Fibroblast of skin of right quadriceps (primary cell): ENCODE data around the gene TIE1.

Experiments
- DNase-seq: peaks from one replicate; pipeline ENCODE4 v3.0.0-alpha.2; 2013

Gene TIE1

DNA sequence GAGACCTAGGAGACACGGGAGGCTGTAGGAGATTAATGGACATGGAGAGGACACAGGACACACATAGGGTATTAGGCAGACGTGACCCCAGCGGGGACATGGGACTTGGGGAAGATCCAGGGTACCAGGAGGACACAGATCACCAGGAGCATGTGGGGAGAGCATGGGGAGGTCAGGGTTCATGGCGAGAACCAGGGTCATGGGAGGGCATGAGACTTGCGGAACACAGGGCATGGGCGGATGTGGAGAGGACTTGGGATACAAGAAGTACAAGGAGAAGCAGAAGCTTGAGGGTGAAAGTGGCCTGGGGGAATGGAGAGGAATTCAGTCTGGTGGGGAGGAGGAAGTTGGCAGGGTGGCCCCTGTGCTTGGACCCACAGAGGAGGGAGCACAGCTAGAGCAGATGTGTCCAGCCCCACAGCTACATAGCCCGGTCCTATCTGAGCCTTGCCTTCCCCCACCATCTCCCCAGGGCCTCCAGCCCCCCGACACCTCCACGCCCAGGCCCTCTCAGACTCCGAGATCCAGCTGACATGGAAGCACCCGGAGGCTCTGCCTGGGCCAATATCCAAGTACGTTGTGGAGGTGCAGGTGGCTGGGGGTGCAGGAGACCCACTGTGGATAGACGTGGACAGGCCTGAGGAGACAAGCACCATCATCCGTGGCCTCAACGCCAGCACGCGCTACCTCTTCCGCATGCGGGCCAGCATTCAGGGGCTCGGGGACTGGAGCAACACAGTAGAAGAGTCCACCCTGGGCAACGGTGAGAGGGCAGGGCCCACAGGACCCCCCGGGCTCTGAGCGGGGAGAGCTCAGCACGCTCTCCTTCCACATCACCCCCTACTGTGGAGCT lies 12.1 kb downstream of the TIE1 start:
- no peak for DNase-seq

DNA sequence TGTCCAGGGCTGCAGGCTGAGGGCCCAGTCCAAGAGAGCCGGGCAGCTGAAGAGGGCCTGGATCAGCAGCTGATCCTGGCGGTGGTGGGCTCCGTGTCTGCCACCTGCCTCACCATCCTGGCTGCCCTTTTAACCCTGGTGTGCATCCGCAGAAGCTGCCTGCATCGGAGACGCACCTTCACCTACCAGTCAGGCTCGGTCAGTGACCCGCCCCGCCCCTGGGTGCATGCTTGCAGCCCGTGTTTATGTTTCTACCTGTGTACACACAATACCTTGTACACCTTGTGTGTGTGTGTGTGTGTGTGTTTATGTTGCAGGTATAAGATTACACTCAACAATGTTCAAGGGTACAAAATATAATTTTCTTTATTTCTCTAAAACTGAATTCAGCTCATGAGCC lies 13.0 kb downstream of the TIE1 start:
- no peak for DNase-seq

DNA sequence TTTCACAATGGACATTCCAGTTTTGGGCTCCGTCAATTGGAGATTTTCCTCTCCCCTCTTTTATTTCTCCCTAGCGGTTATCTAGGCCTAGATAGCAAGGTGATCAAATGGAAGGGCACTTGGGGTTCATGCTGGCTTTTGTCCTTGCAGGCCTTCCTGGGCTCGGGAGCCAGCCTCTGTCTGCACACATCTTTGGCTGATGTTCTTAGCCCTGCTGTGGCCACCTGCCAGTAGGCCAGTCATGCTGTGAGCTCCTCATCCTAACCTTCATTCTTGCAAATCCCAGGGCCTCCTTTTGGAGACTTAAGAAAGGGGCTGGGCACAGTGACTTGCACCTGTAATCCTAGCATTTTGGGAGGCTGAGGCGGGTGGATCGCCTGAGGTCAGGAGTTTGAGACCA lies 13.5 kb downstream of the TIE1 start:
- no peak for DNase-seq

DNA sequence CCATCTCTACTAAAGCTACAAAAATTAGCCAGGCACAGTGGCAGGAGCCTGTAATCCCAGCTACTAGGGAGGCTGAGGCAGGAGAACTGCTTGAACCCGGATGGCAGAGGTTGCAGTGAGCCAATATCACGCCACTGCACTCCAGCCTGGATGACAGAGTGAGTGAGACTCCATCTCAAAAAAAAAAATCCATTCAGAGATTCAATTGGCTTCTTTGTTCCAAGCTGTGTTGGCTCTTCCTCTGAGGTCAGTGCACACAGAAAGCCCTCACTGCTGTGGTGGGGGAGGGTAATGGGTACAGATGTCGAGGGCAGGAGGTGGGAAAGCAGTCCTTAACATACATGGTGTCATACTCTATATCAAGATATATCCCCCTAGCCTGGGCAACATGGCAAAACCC lies 14.7 kb downstream of the TIE1 start:
- no peak for DNase-seq

DNA sequence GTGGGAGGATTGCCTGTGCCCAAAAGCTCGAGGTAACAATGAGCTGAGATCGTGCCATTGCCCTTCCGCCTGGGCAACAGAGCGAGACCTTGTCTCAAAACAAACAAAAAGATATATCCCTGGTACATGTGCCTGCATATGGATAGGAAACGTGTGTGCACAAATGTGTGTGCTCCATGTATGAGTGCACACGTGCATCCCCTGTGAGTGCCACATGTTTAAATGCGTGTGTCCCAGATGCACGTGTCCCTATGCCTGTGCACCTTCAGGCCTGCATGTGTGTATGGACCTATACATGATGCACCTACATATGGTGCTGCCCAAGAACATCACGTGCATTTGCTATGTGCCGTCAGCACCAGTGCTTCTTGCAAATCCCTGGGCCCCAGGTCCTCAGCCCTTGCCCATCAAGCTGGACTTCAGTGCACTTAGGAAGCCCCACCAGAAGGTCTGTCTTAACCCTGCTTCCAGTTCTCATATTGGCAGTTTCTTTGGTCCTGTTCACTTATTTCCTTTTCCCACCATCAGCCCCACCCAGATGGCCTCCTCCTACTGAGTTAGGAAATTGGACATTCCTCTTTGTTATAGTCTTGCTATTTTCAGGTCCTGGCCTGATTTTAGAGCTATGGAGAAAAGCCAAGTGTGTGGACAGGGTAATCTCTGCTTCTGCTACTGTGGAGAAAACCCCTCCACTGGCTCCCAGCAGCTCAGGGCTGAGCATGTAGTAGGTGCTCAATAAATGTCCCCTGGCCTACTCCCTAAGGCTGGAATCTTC lies 15.4 kb downstream of the TIE1 start:
- DNase-seq = no peak

DNA sequence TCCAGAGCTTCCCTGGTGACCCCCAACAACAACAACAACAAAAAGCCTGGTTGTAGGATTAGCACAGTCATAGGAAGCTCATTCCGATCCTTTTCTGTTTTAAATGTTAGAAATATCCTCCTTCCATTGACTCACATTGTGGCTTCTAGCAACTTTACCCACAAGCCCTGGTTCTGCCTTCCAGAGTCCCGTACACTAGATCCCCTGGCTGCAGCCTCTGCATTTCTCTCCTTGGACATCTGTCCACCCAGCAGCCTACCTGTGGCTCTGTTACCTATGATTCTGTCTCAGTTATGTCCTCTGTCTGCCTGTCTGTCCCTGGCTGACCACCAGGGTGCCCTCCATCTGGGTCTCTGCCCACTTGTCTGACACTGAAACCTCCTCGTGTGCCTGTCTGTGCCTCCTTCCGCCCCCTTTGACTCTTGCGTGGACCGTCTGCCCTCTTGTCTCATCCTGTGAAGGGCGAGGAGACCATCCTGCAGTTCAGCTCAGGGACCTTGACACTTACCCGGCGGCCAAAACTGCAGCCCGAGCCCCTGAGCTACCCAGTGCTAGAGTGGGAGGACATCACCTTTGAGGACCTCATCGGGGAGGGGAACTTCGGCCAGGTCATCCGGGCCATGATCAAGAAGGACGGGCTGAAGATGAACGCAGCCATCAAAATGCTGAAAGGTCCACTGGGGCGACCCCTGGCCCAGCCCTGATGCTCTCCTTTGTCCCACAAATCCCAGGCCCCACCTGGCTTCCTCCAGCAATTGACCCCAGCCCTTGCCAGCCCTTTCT lies 16.1 kb downstream of the TIE1 start:
- DNase-seq = no peak

DNA sequence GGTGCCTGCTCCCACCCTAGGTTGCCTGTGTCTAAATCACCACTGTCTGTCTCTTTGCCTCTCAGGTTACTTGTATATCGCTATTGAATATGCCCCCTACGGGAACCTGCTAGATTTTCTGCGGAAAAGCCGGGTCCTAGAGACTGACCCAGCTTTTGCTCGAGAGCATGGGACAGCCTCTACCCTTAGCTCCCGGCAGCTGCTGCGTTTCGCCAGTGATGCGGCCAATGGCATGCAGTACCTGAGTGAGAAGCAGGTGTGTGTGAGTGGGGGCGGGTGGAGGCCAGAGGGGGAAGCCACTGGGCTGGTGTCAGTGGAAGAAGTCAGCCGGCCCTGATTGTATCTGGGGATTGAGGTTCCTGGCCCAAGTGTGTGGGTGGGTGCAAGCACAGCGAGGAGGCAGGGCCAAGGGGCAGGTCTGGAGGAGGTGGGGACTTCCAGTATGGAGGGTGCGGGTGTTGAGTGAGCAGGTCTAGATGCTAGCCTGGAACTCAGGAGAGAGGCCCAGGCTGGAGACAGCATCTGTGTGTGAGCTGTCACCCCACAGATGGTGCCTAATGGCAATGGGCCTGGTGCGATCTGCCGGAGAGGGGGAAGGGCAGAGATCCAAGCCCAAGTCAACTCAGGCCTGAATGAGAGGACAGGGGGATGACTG lies 17.2 kb downstream of the TIE1 start:
- peak; percentile 11 for DNase-seq

DNA sequence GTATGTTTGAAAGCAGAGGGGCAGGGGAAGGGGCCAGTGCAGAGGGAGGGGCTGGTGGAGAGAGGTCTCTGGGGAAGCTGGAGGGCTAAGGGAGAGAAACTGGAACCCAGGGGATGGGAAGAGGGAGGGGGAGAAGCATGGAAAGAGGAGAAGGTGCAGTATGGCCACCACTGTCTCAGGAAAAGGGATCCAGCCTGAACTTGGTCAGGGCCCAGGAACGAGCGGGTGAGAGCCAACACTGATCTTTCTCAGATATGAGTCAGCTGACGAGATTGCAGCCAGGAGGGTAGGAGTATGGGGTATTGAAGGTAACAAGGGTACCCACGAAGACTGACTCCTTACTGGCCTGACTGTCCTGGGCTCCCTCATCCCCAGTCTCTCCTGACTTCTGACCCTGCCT lies 18.0 kb downstream of the TIE1 start:
- DNase-seq = no peak

DNA sequence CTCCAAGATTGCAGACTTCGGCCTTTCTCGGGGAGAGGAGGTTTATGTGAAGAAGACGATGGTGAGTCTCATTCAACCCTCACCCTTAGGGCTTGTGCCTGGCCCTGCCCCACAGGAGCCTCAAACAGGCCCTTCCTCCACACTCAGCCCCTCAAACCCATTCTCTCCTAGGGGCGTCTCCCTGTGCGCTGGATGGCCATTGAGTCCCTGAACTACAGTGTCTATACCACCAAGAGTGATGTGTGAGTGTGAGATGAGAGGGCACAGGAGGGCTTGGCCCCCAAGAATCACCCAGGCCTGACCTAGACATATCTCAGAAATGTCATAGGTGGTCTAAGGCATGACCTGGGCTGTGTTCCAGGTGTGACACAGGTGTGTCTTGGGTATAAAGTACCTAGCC lies 18.5 kb downstream of the TIE1 start:
- DNase-seq = no peak

DNA sequence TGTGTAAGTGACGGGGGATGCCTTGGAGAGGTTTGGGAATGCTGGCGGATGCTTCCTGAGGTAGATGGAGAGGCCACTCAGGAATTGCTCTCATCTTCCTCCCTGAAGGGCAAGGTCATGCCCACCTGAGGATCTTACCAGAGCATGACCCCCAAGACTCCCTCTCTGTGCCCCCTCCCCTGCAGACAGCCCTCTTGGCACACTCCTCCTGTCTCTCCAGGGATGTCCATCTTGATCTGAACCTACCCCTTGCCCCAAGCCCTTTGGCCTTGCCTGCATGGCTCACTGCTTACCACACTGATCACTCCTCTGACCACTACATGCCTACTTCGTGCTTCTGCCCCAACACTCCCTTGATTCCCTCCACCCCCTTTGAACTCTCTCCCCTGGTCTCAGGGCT lies 19.0 kb downstream of the TIE1 start:
- no peak for DNase-seq

DNA sequence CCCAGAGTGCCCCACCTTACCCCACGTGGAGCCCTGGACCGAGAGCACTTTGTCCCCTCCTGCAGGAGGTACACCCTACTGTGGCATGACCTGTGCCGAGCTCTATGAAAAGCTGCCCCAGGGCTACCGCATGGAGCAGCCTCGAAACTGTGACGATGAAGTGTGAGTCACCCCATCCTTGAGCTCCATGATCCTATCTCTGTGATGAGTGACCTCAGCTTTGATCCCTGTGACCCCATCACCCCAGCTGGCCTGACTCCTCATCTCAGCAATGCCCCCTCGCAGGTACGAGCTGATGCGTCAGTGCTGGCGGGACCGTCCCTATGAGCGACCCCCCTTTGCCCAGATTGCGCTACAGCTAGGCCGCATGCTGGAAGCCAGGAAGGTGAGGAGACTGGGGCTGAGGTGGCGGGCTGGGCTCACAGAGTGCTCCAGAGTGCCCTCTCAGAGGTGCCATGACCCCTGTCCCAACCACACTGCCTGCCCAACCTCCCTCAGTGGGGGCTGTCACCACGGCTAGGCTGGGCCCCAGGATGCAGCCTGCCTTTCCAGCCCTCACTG lies 20.6 kb downstream of the TIE1 start:
- DNase-seq = no peak

DNA sequence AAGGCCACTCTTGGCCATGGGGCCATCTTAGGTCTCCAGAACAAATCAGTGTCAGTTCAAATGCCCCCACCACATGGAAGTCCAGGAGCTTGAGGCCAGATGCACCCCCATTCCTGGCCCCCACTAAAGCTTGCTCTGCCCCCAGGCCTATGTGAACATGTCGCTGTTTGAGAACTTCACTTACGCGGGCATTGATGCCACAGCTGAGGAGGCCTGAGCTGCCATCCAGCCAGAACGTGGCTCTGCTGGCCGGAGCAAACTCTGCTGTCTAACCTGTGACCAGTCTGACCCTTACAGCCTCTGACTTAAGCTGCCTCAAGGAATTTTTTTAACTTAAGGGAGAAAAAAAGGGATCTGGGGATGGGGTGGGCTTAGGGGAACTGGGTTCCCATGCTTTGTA lies 21.7 kb downstream of the TIE1 start:
- DNase-seq = no peak

DNA sequence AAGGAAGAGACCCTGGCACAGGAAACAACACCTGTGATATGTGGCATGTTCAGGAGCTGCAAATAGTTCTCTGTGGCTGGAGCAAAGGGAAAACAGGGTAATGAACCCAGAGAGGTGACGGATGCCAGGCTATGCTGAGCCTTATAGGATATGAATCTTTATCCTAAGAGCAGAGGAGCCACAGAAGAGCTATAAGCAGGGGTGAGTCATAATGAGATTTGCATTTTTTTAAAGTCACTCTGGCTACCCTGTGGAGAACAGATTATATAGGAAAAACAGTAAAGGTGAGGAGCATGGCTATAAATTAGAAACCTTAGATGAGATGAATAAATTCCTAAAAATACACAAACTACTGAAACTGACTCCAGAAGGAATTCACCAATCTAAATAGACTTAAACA lies 24.0 kb downstream of the TIE1 start:
- peak; percentile 20 for DNase-seq

DNA sequence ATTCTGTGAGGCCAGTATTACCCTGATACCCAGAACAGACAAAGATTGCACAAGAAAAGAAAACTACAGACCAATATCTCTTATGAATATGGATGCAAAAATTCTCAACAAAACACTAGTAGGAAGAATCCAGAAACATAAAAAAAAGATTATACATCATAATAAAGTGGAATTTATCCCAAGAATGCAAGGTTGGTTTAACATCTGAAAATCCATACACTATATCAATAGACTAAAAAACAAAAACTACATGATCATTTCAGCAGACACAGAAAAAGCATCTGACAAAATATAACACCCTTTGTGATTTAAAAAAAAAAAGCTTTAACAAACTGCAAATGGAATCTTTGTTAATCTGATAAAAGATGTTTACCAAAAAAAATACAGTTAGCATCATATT lies 24.6 kb downstream of the TIE1 start:
- no peak for DNase-seq

DNA sequence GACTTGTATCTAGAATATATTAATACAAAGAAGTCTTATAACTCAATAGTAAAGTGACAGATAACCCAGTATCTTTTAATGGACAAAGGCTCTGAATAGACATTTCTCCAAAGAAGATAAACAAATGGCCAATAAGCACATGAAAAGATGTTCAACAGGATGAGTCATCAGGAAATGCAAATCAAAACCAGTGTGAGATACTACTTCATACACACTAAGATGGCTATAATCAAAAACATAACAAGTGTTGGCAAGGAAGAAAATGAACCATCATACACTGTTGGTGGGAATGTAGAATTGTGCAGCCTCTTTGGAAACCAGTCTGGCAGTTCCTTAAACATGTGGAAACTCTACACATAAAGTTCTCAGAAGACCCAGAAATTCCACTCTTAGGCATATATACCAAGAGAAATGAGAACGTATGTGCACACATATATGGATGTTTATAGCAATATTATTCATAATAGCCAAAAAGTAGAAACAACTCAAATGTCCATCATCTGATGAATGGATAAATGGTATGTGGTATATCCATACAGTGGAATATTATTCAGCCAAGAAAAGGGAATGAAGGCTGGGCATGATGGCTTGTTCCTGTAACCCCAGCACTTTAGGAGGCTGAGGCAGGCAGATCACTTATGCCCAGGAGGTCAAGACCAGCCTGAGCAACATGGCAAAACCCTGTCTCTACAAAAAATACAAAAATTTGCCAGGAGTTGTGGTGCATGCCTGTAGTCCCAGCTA lies 26.9 kb downstream of the TIE1 start:
- peak; percentile 66 for DNase-seq

DNA sequence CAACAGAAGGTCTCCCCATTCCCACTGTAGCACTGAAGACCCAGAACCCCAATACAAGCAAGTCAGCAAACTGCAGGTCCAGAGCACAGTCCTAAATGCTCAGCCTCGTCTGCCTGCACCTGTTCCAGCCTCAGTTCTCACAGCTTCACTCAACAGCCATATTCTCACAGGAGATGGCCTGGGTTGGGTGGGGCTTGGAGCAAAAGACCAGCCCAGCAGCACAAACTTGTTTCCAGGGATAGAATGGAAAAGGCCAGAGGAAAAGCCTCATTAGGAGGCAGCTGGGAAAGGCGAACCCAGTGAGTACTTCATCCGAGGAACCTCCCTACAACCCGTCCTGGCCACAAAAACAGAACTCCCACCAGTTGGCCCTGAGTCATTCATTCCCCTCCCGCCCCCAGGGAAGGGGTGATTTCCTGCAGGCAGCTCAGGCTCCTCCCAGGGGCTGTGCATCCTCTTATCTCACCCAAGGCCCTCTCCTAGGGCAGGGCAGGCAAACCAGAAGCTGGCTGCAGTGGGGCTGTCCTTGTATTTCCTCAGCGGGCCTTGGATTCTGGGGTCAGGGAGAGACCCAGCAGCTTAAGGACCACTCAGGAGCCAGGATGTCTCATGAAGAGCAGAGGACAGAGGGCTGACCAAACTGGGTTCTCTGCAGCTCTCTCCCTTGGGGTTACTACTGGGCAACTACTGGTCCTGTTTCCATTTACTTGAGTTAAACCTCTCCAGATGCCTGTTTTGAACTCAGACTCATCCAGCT lies 29.4 kb downstream of the TIE1 start:
- DNase-seq = peak; percentile 83

DNA sequence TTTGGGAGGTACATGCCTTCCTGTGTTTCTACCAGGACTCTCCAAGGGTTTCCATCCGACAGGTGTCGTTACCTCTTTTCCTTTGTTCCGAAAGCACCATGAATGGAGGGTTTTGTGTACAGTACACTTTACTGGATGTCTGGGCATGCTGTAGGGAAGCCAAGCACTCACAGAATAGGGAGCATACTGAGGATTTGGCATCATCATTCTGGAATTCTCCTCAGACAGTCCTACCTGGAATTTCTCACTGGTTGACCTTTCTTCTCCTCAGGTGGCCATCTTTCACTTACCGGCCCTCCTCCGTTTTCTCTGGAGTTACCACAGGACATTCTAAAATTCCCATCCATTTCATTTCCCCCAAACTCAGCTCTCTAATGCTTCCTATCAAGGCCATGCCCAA lies 30.9 kb downstream of the TIE1 start:
- DNase-seq = no peak

DNA sequence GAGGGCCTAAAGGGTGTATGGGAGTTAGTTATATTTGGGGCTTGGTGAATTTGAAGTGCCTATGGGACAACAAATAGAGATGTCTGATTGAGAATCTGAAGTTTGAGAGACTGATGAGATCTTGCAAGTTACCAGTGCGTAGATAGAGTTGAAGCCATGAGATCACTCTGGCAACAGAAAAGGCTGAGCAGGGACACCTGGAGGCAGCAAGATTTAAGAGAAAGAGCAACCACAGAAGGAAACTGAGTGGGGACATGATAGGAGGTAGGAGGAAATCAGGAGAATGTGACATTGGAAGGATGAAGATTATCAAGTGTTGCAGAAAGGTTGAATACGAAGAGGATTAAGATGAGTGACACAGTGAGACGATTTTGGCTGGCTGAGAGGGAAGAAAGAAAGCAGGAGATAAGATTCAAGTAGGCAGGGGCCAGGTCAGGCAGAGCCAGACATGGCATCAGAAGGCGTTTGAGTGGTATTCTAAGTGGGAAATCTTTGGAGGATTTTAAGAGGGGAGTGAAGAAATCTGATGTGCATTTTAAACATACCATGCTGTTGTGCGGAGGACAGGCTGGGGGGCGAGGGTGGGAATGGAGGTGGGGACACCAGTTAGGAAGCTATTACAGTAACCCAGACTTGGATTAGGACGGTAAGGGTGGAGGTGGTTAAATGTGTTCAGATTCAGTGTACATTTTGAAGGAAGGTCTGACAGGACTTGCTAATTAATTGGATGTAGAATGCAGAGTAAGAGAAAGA lies 33.8 kb downstream of the TIE1 start:
- no peak for DNase-seq

DNA sequence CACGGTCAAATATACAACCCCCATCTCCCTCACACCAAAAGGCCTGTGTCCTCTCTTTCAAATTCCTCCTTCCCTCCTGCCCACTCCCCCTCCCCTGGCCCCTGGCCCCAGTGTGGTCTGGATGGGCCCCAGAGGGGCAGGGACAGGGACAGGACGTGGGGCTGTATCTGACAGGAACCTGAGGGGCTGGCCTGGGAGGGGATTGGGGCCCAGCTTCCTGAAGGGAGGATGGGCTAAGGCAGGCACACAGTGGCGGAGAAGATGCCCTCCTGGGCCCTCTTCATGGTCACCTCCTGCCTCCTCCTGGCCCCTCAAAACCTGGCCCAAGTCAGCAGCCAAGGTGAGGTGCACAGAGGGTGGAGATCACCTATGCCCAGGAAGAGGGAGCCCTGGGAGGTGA lies 36.8 kb downstream of the TIE1 start, which contains the start of gene MPL:
Gene MPL, plus strand, starts transcription at position 231 of the 400 bp plus-strand sequence. Its CDS starts 31 bp downstream, at position 262.
- no peak for DNase-seq

DNA sequence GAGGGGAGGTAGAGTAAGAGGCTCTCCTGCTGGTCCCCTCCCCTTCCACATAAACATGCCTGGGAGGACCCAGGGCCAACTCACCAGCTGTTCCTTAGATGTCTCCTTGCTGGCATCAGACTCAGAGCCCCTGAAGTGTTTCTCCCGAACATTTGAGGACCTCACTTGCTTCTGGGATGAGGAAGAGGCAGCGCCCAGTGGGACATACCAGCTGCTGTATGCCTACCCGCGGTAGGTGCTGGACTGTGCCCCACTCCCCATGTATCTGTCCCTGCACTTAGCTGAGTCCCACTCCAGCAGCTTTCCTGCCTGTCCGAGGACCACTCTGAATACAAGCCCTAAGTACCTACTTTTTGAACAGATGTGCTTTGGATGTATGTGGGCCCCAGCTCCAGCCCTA lies 37.2 kb downstream of the TIE1 start:
- no peak for DNase-seq
